Progenitor cell of endocrine pancreas (in vitro differentiated cells): ENCODE results near the gene CAPN5. TPM values are rescaled to one million over a fixed set of nuclear protein-coding genes. Genes with fewer than 3 reads are reported as not detected.

Experiments used
- DNase-seq: peaks from one replicate; pipeline ENCODE4 v3.0.0; 2021; ENCODE audit warnings: low spot score; ENCODE audit not compliant: unreplicated experiment
- H3K27ac Mint-ChIP-seq: 2 replicates; pipeline ENCODE4 v1.8.0; 2021; ENCODE audit warnings: mild to moderate bottlenecking, moderate library complexity, mixed read lengths
- H3K27me3 Mint-ChIP-seq: 2 replicates; pipeline ENCODE4 v1.8.0; 2021; ENCODE audit warnings: mixed read lengths
- H3K36me3 Mint-ChIP-seq: 2 replicates; pipeline ENCODE4 v1.8.0; 2022; ENCODE audit warnings: mixed read lengths; ENCODE audit not compliant: insufficient read depth
- H3K4me1 Mint-ChIP-seq: 2 replicates; pipeline ENCODE4 v1.8.0; 2021; ENCODE audit warnings: low read depth, mixed read lengths
- H3K4me3 Mint-ChIP-seq: 2 replicates; pipeline ENCODE4 v1.8.0; 2021; ENCODE audit warnings: low read depth, mild to moderate bottlenecking, moderate library complexity, mixed read lengths
- H3K9me3 Mint-ChIP-seq: 2 replicates; pipeline ENCODE4 v1.8.0; 2021; ENCODE audit warnings: low read depth, mixed read lengths
- CTCF ChIP-seq: fragments of 200-600 bp; sonication (generic); IDR thresholded peaks from one replicate; pipeline ENCODE4 v1.5.0; 2021; ENCODE audit warnings: antibody characterized with exemption, mild to moderate bottlenecking; ENCODE audit not compliant: unreplicated experiment
- total RNA-seq: library from RNA; stranded (reverse); gene quantifications from 2 replicates; pipeline ENCODE4 v1.2.1, GENCODE V29; 2021

The CAPN5 gene
- total RNA-seq, 1 donor from 2014 or later, result 10.9 TPM

- Mint-ChIP-seq H3K4me1 (peaks cover 5% of the 10 kb centered on the region), H3K27ac (peak overlapping the region; percentile 56), H3K4me3 (no peak overlapping the region), H3K27me3 (no peaks in the 10 kb centered on the region), H3K36me3 (no peaks in the 10 kb centered on the region), H3K9me3 (peaks cover 1% of the 10 kb centered on the region)
- no peak for DNase-seq
- no peak for TF ChIP-seq CTCF
Observed at GRCh38 chr11:77084581-77085191, 17.9 kb downstream of the CAPN5 start.

GRCh38 chr11:77085652-77086051, 18.9 kb downstream of the CAPN5 start:
- no peak for DNase-seq
- Mint-ChIP-seq H3K4me1 (peaks cover 5% of the 10 kb centered on the region), H3K27me3 (no peaks in the 10 kb centered on the region), H3K27ac (no peak overlapping the region), H3K36me3 (no peaks in the 10 kb centered on the region), H3K9me3 (no peaks in the 10 kb centered on the region), H3K4me3 (no peak overlapping the region)
- no peak for TF ChIP-seq CTCF

GRCh38 chr11:77086521-77087472, 20.0 kb downstream of the CAPN5 start:
- no peaks in the 10 kb centered on the region for H3K27me3 Mint-ChIP-seq
- TF ChIP-seq CTCF, result no peak
- no peak overlapping the region for H3K4me3 Mint-ChIP-seq
- peaks cover 5% of the 10 kb centered on the region for H3K4me1 Mint-ChIP-seq
- H3K27ac Mint-ChIP-seq, result no peak overlapping the region
- no peak for DNase-seq
- no peaks in the 10 kb centered on the region for H3K9me3 Mint-ChIP-seq
- no peaks in the 10 kb centered on the region for H3K36me3 Mint-ChIP-seq

- Mint-ChIP-seq H3K4me1 (peaks cover 5% of the 10 kb centered on the region), H3K27ac (no peak overlapping the region), H3K27me3 (no peaks in the 10 kb centered on the region), H3K4me3 (no peak overlapping the region), H3K9me3 (no peaks in the 10 kb centered on the region), H3K36me3 (no peaks in the 10 kb centered on the region)
- DNase-seq, result no peak
- TF ChIP-seq CTCF, result no peak
Observed at GRCh38 chr11:77087723-77088225, 21.0 kb downstream of the CAPN5 start.

- Mint-ChIP-seq H3K9me3 (no peaks in the 10 kb centered on the region), H3K36me3 (no peaks in the 10 kb centered on the region), H3K4me3 (no peak overlapping the region), H3K27me3 (no peaks in the 10 kb centered on the region), H3K27ac (no peak overlapping the region), H3K4me1 (peaks cover 5% of the 10 kb centered on the region)
- DNase-seq, result no peak
- TF ChIP-seq CTCF, result no peak
Observed at GRCh38 chr11:77088236-77089003, 21.6 kb downstream of the CAPN5 start.
